NCI-H1092 treated with DMSO at 0.1 percent for 48 hours (cell line): Measurements from ENCODE around the gene PIP5K1A.
A peak's percentile ranks its signal among the peaks of the same experiment; 100 is the strongest.
"Not testable (repeated sequence)": the region's sequence is repeated elsewhere in the genome, so short reads cannot be mapped to it uniquely, and the experiment has no call there.

ENCODE experiments used
- DNase-seq: peaks from one replicate; lab custom pipeline; 2025; lab: John Stamatoyannopoulos, UW

The PIP5K1A gene

GRCh38 chr1:151198254-151199127 lies at the start of gene PIP5K1A:
TSS of gene PIP5K1A (plus strand) at chr1:151198552. CDS start at chr1:151198997, 445 bp downstream.
- DNase-seq = peak; percentile 99

GRCh38 chr1:151156515-151156819 lies 41.9 kb upstream of the PIP5K1A start, which contains the start of gene TNFAIP8L2:
TSS of gene TNFAIP8L2 (plus strand) at chr1:151156649. CDS start at chr1:151158698, 2,049 bp downstream.
- DNase-seq = no peak

DNA sequence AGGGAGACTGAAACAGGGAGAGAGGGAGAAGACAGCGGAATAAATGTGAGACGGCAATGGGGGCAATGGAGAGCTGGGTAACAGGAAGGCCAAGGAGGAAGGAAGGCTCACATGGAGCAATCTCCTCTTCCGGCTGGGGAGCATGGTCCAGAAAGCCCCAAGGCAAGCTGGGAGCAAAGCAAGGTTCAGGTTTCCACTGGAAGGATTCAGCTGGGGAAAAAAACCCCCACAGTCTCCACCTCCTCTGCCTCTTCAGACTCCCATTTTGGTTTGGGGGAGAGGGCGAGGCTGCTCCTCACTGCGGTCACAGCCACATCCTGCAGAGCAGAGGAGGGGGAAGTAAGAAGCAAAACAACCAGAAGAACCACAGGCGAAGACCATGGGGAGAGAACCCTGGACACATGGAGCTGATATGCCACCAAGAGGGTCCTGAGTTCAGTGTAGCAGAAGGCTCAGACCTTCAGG lies 41.3 kb upstream of the PIP5K1A start:
- DNase-seq = no peak

- no peak for DNase-seq
Observed at GRCh38 chr1:151158326-151158725, 40.0 kb upstream of the PIP5K1A start.

DNA sequence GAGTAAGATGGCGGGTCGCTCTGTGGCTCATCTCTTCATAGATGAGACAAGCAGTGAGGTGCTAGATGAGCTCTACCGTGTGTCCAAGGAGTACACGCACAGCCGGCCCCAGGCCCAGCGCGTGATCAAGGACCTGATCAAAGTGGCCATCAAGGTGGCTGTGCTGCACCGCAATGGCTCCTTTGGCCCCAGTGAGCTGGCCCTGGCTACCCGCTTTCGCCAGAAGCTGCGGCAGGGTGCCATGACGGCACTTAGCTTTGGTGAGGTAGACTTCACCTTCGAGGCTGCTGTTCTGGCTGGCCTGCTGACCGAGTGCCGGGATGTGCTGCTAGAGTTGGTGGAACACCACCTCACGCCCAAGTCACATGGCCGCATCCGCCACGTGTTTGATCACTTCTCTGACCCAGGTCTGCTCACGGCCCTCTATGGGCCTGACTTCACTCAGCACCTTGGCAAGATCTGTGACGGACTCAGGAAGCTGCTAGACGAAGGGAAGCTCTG lies 39.6 kb upstream of the PIP5K1A start:
- DNase-seq = no peak

DNA sequence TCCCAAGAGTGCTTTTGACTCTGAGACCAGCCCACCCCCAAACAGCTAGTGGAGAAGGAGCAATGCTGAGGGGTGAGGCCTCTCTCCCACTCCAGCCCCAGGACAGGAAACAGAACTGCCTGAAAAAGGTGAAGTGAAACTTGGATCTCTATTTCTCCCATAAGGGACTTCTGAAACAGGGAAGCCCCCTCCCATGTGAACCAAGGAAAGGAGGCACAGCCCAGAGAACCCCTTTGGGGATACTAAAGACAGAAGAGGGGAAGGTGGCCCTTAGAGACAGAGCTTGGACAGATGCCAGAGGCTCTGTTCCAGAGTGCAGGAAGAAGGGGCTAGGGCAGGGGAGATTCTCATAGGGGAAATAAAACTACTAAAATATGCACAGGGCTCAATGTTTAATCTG lies 39.0 kb upstream of the PIP5K1A start:
- no peak for DNase-seq

DNA sequence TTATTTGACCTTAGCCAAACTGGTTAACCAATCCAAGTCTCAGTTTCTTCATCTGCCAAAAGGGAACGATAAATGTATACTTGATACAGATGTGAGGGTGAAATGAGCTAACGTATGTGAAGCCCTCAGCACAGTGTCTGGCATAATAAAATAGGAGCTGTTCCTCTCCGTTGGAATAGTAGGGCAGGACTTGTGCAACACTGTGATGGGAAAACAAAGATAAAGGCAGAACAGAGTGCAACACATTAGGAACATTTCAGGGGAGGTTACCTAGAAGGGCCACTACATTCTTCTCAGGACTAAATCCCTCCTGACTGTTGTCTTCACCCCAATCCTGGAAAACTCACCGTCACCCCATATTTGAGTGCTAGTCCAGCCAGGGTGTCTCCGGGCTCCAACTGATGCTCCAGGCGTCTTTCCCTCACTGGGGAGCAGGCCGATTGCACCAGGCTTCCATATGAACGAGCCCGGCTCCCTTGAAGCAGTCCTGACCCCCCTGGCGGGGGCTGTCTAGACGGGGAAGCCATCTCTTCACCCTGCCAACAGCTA lies 33.5 kb upstream of the PIP5K1A start:
- DNase-seq = no peak

GRCh38 chr1:151165281-151165737 lies 33.0 kb upstream of the PIP5K1A start:
- peak; percentile 79 for DNase-seq

GRCh38 chr1:151165738-151166504 lies 32.4 kb upstream of the PIP5K1A start, which contains the start of the genes LYSMD1 and SCNM1:
TSS of gene LYSMD1 (minus strand) at chr1:151165902. CDS start at chr1:151165258, 644 bp downstream.
TSS of gene SCNM1 (plus strand) at chr1:151166144. CDS start at chr1:151166153, 9 bp downstream.
- DNase-seq = peak; percentile 99

GRCh38 chr1:151166505-151166956 lies 31.8 kb upstream of the PIP5K1A start:
- DNase-seq = no peak

GRCh38 chr1:151167116-151167515 lies 31.2 kb upstream of the PIP5K1A start:
- no peak for DNase-seq

DNA sequence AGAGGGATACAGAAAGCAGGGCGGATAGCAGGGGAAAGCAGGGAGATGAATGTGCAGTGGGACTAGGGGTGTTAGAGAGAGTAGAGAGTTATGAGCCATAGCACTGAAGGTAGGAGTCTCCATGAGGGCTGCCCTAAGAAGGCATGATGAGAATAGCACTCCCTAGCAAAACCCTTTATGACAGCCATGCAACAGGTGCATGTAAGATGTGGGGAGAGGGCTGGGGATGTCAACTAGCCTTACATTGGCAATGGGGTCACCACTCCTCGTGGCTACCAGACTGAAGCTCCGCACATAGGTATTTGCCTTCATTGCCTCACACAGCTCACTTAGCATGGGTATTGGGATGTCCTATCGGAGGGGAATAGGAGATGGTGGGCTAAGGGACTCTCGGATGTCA lies 27.2 kb upstream of the PIP5K1A start:
- no peak for DNase-seq

DNA sequence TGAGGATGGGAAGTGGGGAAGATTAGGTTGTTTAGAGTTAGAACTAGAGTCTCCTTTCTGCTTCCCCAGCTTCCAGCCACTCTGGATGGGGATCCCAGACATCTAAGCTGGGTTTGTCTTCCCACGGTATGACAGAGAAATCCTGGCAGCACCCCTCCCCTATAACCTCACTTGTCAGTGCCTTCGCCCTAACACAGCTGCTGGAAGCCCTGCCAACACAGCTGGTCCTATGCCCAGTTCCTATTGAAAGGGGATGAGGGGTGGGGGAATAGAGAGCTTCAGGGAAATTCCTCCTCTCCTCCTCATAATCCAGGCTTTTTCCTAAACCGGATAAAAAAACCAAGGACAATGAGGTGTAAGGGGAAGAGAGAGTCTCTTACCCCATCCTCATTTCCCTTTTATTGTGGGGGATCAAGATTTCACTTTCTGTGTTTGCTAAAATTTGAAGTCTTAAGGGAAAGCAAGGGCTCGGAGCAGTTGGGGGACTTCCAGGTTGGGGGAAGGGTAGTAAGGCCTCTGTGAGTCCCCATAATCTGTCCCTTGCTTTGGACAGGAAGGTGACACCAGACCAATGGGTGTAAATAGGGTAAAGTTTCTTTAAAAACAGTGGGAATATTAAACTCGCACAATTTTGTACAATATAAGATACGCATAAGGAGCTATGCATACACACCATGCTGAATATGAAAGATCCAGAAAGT lies 23.2 kb upstream of the PIP5K1A start:
- peak; percentile 54 for DNase-seq

DNA sequence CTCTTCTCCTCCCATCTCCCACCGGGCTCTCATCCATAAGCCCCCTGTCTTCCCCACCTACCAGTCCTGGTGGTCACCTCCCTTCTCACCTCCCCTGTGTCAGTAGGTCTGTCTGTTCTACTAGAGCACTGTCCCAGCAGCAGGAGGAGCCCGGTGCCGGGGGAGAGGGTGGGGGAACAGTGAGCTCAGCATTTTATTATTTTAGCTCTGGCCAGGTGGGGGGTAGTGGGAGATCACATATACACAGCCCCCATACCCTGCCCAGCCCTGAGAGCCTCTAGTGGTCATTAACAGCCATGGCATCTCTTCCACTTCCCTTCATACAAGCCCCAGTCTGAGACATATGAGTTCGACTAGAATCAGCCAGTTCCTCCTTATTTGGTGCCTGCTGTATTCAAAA lies 22.5 kb upstream of the PIP5K1A start, which contains the start of gene TMOD4:
Gene TMOD4, minus strand, starts transcription at position 119 of the 400 bp plus-strand sequence. CDS start 1,106 bp downstream, outside the sequence.
- no peak for DNase-seq

GRCh38 chr1:151176514-151177045 lies 21.8 kb upstream of the PIP5K1A start:
- no peak for DNase-seq

- DNase-seq = no peak
Observed at GRCh38 chr1:151184211-151184610, 14.1 kb upstream of the PIP5K1A start.

GRCh38 chr1:151187205-151187604 lies 11.1 kb upstream of the PIP5K1A start:
- peak; percentile 45 for DNase-seq

GRCh38 chr1:151188667-151189066 lies 9.7 kb upstream of the PIP5K1A start:
- not testable (repeated sequence) for DNase-seq

DNA sequence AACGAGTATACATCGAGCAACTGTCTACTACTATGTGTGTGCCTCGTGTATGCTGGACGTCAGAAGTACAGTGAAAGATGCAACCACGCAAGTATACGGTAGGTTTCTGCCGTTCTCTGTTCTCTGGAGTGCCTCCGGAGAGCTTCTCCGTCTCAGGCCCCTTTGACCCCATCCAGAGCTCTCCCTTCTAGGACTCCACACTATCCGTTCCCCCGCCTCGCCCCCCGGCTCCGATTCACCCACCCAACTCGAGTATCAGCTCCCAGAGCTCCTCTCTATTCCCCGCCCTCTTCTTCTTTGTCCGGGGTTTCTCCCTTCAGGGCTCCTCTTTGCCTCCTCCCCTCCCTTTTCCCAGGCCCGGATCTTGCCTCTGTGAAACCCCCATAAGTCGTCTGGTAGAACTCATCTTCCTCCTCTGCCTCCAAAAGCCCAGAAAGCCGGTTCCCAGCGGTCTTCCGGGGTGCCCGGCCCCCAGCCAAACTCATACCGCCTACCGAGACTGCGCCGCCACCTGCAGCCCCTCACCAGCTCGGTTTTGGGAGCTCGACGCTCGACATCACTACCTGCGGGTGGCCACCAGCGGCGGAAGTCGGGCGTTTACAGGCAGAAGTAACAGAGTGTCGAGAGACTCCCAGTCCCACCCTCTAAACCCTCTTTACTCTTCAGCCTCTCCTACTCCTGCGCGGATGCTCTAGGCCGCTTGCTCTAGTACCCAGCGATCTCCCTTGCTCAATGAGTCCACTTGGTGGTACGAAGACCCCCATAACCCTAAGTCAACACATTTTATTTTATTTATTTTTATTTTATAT lies 8.5 kb upstream of the PIP5K1A start, which contains the start of gene VPS72:
Gene VPS72, minus strand, starts transcription at position 561 of the 809 bp plus-strand sequence. Its CDS starts 76 bp downstream, at position 485.
- DNase-seq = peak; percentile 97

DNA sequence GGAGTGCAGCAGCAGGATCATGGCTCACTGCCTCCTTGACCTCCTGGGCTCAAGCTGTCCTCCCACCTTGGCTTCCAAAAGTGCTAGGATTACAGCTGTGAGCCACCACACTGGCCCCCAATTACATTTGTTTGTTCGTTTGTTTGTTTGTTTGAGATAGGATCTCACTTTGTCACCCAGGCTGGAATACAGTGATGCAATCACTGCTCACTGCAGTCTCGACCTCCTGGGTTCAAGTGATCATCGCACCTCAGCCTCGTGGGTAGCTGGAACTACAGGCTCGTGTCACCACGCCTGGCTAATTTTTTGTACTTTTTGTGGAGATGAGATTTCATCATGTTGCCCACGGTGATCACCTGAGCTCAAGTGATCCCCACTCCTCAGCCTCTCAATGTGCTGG lies 6.3 kb upstream of the PIP5K1A start:
- no peak for DNase-seq
